GM12878 (cell line): ENCODE measurements around the gene PPP1R1B. TPM values are rescaled to one million over a fixed set of nuclear protein-coding genes. Genes with fewer than 3 reads are reported as not detected.

Experiments used
- ATF7 ChIP-seq: fragments of 450-650 bp; IDR thresholded peaks from 2 replicates; pipeline ENCODE4 v1.6.1; 2016; ENCODE audit warnings: low read depth, mild to moderate bottlenecking
- BCLAF1 ChIP-seq: fragments of 450-650 bp; IDR thresholded peaks from 2 replicates; pipeline ENCODE4 v1.6.1; 2017; ENCODE audit warnings: antibody characterized with exemption, mild to moderate bottlenecking, moderate library complexity
- BRCA1 ChIP-seq: IDR thresholded peaks from 2 replicates; pipeline ENCODE4 v1.6.1; 2011; ENCODE audit warnings: low read depth, low read length, improper control_type of control experiment
- DPF2 ChIP-seq: fragments of 450-650 bp; IDR thresholded peaks from 2 replicates; pipeline ENCODE4 v1.6.1; 2017; ENCODE audit warnings: mild to moderate bottlenecking
- E4F1 ChIP-seq: fragments of 450-650 bp; IDR thresholded peaks from 2 replicates; pipeline ENCODE4 v1.6.1; 2018; ENCODE audit warnings: borderline replicate concordance, mild to moderate bottlenecking; ENCODE audit not compliant: partially characterized antibody
- EED ChIP-seq: sonication (generic); IDR thresholded peaks from 2 replicates; pipeline ENCODE4 v1.6.1; 2016; ENCODE audit warnings: antibody characterized with exemption, low read depth
- GATAD2B ChIP-seq: fragments of 450-650 bp; conservative IDR thresholded peaks from 2 replicates; pipeline ENCODE4 v1.6.1; 2017; ENCODE audit warnings: low read depth, mild to moderate bottlenecking, moderate library complexity
- HDAC6 ChIP-seq: fragments of 200-600 bp; sonication (generic); IDR thresholded peaks from one replicate; pipeline ENCODE4 v1.8.0; 2017; ENCODE audit warnings: antibody characterized with exemption; ENCODE audit not compliant: unreplicated experiment
- HDGF ChIP-seq: fragments of 450-650 bp; IDR thresholded peaks from 2 replicates; pipeline ENCODE4 v1.6.1; 2016; ENCODE audit warnings: antibody characterized with exemption
- KDM1A ChIP-seq: fragments of 200-600 bp; sonication (generic); IDR thresholded peaks from 2 replicates; pipeline ENCODE4 v1.6.1; 2016; ENCODE audit warnings: borderline replicate concordance
- MEF2B ChIP-seq: fragments of 450-650 bp; IDR thresholded peaks from 2 replicates; pipeline ENCODE4 v1.6.1; 2018; ENCODE audit warnings: mild to moderate bottlenecking, moderate library complexity; ENCODE audit not compliant: partially characterized antibody, poor library complexity, severe bottlenecking
- MTA2 ChIP-seq: fragments of 450-650 bp; IDR thresholded peaks from 2 replicates; pipeline ENCODE4 v1.6.1; 2016; ENCODE audit warnings: low read depth, mild to moderate bottlenecking, moderate library complexity
- NFXL1 ChIP-seq: fragments of 450-650 bp; IDR thresholded peaks from 2 replicates; pipeline ENCODE4 v1.6.1; 2017; ENCODE audit warnings: antibody characterized with exemption, mild to moderate bottlenecking, borderline replicate concordance
- NKRF ChIP-seq: fragments of 450-650 bp; conservative IDR thresholded peaks from 2 replicates; pipeline ENCODE4 v1.6.1; 2017; ENCODE audit warnings: mild to moderate bottlenecking, moderate library complexity
- NR2C1 ChIP-seq: fragments of 450-650 bp; IDR thresholded peaks from 2 replicates; pipeline ENCODE4 v1.6.1; 2017; ENCODE audit warnings: antibody characterized with exemption, mild to moderate bottlenecking, moderate library complexity
- NR2F1 ChIP-seq: fragments of 450-650 bp; conservative IDR thresholded peaks from 2 replicates; pipeline ENCODE4 v1.6.1; 2017; ENCODE audit warnings: mild to moderate bottlenecking
- PBX3 ChIP-seq: IDR thresholded peaks from 2 replicates; pipeline ENCODE4 v1.6.1; 2011; ENCODE audit warnings: mild to moderate bottlenecking, low read depth, low read length, moderate library complexity; ENCODE audit not compliant: insufficient replicate concordance
- POU2F2 ChIP-seq: IDR thresholded peaks from 3 replicates; pipeline ENCODE4 v1.6.1; 2011; ENCODE audit warnings: low read depth, mild to moderate bottlenecking, low read length, borderline replicate concordance
- RCOR1 ChIP-seq: conservative IDR thresholded peaks from 2 replicates; pipeline ENCODE4 v1.6.1; 2012; ENCODE audit warnings: low read depth, low read length, improper control_type of control experiment
- SUPT20H ChIP-seq: IDR thresholded peaks from 2 replicates; pipeline ENCODE4 v1.6.1; 2011; ENCODE audit warnings: low read depth, mild to moderate bottlenecking, low read length, moderate library complexity, borderline replicate concordance; ENCODE audit not compliant: control insufficient read depth
- TARDBP ChIP-seq: IDR thresholded peaks from 2 replicates; pipeline ENCODE4 v1.6.1; 2016; ENCODE audit warnings: borderline replicate concordance
- TCF12 ChIP-seq: IDR thresholded peaks from 2 replicates; pipeline ENCODE4 v1.6.1; 2011; ENCODE audit warnings: low read depth, mild to moderate bottlenecking, low read length
- ZBED1 ChIP-seq: IDR thresholded peaks from 2 replicates; pipeline ENCODE4 v1.6.1; 2016; ENCODE audit warnings: borderline replicate concordance
- polyA plus RNA-seq, 11 experiments: library from polyadenylated mRNA; depleted of rRNA in 4 of 11; unstranded in 6 of 11; stranded (reverse) in 5 of 11; fragments of >200 nt; fragmentation: Nextera tagmentation in 4 of 11; fragmentation: Illumina TruSeq in 1 of 11; extraction: Ambion mirVana in 4 of 11; extraction: Trizol in 1 of 11; gene quantifications; 1 replicate in 1 of 11; 2 replicates in 10 of 11; pipeline versions ENCODE4 v1.2.1 to v1.2.3, GENCODE V29; 2011 to 2016; ENCODE audit warnings: inconsistent platforms in 2 of 11, missing spikeins in 2 of 11, low read depth in 1 of 11
- total RNA-seq, 4 experiments: library from RNA; depleted of rRNA in 3 of 4; stranded (reverse); fragments of >200 nt in 3 of 4; fragmentation: Illumina TruSeq in 1 of 4; extraction: Trizol in 1 of 4; gene quantifications; 2 replicates each; pipeline versions ENCODE4 v1.2.1 to v1.2.3, GENCODE V29; 2013 to 2021

The PPP1R1B gene
- total and polyA plus RNA-seq, 10 of the 15 experiments (the other 5 are each of a cell fraction or from before 2014, with no cell fraction given): 0.08 TPM; not detected in 9

- no peak; the same call in 2 of the 3 replicates for TF ChIP-seq POU2F2
- TF ChIP-seq ZBED1: no peak
- no peak for TF ChIP-seq KDM1A
- TF ChIP-seq TCF12: peak; percentile 48; the same call in 1 of the 2 replicates
- no peak for TF ChIP-seq ATF7
- TF ChIP-seq NKRF: peak; percentile 89
- TF ChIP-seq TARDBP: no peak
- peak; percentile 71 for TF ChIP-seq NR2C1
- peak; percentile 62; the same call in 1 of the 2 replicates for TF ChIP-seq NR2F1
- no peak; the same call in 1 of the 2 replicates for TF ChIP-seq MTA2
- TF ChIP-seq RCOR1: no peak
- peak; percentile 60 for TF ChIP-seq E4F1
- no peak for TF ChIP-seq NFXL1
- peak; percentile 72; the same call in 1 of the 2 replicates for TF ChIP-seq DPF2
- no peak for TF ChIP-seq HDAC6
- TF ChIP-seq BRCA1: no peak
- no peak for TF ChIP-seq SUPT20H
- peak; percentile 92 for TF ChIP-seq GATAD2B
- TF ChIP-seq MEF2B: peak; percentile 36
- TF ChIP-seq HDGF: no peak
- no peak for TF ChIP-seq PBX3
- no peak for TF ChIP-seq BCLAF1
- 0 out of 2 replicates have a peak, but pooled peaks have one; percentile 14 for TF ChIP-seq EED
Measured at GRCh38 chr17:39636927-39637736, 10.4 kb downstream of the PPP1R1B start, which contains the start of gene STARD3 (continued).
